ENCODE results near the gene ESRP2.

The ESRP2 gene

DNA sequence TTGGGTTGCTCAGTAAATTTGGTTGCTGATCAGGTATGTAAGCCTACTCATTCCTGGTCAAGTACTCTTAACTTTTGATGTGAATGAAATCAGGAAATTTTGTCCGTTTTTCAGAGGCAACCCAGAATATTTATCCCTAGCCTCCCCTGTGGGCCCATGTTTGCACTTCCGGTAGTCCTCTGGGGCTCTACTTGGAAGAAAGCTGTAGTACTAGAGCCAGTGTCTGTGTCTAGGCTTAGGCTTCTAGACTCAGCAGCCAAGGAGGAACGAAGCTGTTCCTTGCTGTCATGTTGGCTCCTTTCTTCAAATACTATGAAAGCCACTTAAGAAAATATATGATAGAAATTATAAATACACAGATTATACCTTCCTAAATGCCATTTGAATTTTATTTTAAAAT lies 21.2 kb downstream of the ESRP2 start:
- DNase-seq: no peak

DNA sequence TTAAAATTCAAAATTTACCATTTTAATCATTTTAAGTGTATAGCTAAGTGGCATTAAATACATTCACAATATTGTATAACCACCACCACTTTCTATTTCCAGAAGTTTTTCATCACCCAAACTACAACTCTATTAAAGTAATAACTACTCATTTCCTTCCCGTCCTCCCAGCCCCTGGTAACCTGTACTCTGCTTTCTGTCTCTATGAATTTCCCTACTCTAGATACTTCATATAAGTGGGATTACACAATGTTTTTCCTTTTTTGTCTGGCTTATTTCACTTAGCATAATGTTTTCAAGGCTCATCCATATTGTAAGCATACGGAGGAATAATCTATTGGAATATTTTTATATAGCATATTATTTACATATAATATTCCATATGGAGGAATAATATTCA lies 29.7 kb downstream of the ESRP2 start:
- no peak for DNase-seq

DNA sequence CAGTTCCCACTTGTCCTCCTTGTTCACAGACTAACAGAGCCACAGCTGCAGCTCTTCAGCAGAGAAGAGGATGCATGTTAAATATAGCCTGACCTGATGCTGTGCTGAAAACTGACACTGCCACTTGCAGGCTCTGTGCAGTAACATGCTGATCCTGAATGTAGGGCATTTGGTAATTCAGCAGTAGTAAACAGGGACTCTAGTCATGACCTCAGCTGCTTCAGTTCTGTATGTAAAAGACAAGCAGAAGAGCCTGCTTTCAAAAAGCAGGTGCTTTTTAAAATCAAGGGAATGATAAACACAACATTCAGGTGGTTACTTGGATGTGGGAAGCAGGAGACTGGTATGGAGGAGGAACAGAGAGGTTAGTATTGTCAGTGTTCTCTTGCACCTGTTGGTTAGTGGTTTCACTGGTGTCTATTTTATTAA lies 33.8 kb downstream of the ESRP2 start:
- no peak for DNase-seq

DNA sequence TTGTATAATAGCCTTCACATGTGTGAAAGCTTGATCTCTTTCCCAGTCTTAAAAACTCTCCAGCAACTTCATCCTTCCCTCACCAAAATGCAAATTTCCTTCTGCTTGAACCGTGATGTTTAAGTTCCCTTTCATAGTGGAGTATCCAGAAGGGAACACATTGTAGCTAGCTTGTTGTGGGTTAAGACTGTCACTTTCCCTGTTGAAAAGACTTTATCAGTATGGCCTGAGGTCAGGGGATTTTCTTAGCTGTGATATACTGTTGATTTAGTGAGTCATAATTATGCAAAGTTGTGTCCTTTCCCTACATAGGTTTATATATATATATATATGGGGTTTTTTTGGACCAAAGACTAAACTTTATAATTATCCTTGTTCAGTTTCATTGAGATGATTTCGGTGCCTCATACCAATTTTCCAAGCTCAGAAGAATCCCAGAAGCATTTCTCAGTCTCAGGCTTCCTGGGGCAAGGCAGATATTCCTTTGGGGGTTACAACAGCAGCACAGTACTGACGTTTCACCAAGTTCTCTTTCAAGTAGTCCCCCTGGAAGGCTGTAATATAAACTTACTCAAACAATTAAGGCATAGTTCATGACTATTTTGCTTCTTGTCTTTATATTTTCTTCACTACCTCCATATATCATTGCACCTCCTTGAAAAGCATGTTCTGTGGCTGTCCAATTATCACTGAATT lies 35.7 kb downstream of the ESRP2 start:
- no peak for DNase-seq

DNA sequence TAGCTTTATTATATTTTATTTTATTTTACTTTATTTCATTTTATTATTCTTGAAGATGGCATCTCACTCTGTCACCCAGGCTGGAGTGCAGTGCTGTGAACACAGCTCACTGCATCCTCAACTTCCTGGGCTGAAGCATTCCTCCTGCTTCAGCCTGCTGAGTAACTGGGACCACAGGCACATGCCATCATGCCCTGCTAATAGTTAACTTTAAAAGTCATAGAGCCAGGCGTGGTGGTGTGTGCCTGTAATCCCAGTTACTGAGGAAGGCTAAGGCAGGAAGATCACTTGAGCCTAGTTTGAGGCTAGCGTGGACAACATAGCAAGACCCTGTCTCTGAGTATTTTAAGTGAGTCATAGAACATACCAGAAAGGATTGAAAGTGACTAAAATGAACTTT lies 38.7 kb downstream of the ESRP2 start:
- DNase-seq: no peak

DNA sequence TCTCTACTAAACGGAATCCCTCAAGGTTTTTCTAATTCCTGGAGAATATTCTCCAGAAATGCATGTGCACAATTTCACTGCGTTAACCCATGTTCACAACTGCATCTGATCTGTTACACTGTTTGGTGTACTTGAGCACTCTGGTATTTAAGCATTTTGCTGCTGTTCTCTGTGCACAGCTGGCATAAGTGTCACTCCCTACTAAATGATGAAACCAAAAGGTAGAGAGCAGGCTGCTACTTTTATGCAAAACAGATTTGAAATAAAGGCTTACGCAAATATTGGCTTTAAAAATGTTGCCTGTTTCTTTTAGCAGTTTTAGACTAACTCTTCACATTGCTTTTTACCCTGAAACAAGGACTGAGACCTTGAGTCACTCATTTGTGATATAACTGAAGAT lies 41.7 kb downstream of the ESRP2 start:
- DNase-seq: no peak

DNA sequence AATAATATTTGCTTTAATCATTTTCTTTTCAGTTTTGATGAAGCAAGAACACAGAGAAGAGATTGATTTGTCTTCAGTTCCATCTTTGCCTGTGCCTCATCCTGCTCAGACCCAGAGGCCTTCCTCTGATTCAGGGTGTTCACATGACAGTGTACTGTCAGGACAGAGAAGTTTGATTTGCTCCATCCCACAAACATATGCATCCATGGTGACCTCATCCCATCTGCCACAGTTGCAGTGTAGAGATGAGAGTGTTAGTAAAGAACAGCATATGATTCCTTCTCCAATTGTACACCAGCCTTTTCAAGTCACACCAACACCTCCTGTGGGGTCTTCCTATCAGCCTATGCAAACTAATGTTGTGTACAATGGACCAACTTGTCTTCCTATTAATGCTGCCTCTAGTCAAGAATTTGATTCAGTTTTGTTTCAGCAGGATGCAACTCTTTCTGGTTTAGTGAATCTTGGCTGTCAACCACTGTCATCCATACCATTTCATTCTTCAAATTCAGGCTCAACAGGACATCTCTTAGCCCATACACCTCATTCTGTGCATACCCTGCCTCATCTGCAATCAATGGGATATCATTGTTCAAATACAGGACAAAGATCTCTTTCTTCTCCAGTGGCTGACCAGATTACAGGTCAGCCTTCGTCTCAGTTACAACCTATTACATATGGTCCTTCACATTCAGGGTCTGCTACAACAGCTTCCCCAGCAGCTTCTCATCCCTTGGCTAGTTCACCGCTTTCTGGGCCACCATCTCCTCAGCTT lies 45.0 kb downstream of the ESRP2 start:
- DNase-seq: no peak

DNA sequence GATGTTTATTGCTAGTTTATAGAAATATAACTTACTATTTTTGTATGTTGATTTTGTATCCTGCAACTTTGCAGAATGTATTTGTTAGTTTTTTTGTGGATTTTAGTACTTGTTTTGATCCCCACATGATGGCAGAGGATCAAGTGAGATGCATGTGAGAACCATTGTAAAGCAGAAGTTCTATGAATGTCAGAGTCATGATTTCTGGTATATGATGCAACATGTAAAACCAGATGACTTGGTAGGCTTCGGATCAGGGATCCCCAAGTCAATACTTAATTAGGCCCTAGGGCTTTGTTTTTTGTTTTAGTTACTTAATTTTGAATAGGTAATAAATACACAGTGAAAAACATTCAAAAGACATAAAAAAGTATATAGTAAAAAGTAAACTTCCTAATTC lies 45.8 kb downstream of the ESRP2 start:
- no peak for DNase-seq

DNA sequence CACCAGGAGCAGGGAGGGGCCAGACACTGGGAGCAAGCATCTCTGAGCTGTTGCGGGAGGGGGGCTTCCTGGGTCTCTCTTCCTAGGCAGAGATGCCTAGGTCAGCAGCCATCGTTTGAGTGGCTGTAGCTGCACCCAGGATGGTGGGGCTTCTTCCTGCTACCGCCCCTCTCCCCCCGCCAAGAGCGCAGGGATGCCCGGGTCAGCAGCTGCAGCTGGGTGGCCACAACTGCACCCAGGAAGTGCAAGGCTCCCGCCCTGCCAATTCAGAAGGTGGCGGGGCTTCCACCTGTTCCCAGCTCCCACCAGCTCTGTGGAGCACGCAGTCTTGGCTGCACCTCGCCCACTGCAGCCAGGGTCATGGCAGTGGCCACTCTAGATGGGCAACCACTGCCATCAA lies 47.8 kb downstream of the ESRP2 start:
- DNase-seq: no peak

DNA sequence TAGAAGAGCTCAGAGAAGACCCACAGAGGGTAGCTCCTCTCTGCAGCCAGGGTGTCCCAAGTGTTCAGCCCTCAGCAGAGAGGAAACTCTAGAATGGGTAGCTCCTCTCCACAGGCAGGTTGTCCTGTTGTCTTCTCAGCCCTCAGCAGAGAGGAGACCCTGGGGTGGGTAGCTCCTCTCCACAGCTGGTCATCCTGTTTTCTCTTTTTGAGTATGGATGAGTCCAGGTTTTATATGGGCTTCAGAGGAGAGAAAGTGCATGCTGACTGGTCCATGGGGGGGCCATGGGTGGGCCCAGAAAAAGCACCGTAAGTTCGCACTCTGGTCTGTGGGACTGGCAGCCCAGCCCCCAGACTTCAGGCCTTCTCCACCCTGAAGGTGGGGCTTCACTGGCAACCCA lies 48.4 kb downstream of the ESRP2 start:
- no peak for DNase-seq

DNA sequence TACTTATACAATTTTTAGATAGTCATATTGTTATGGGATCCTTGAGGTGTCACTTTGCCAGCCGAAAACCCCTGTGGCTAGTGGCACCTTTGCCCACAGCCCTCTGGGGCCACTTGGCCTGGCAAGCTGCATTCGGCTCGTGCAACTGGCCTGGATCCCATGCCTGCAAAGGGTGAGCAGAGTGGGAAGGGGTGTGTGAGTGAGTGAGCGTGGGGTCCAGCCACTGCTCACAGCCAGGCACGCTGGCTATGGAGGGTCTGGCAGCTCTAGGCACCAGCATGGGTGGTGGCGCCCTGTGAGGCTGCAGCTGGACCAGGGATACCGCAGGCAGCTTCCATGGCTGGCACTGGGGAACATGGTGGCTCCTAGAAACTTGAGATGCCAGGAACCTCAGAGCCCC lies 49.0 kb downstream of the ESRP2 start:
- DNase-seq: no peak

DNA sequence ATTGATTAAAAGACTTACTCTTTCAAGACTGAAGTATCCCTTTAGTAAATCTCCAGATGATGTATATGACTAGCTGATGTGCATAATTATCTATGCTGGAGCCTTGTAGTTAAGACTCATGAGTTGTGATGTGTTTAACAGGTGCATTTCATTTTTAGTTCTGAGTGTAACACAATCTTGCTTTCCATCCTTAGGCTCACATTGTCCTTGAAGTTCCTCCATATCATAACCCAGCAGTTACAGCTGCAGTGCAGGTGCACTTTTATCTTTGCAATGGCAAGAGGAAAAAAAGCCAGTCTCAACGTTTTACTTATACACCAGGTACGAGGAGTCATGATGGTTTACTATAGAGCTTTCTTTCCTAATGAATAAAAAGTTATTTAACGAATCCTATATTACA lies 52.9 kb downstream of the ESRP2 start:
- no peak for DNase-seq

DNA sequence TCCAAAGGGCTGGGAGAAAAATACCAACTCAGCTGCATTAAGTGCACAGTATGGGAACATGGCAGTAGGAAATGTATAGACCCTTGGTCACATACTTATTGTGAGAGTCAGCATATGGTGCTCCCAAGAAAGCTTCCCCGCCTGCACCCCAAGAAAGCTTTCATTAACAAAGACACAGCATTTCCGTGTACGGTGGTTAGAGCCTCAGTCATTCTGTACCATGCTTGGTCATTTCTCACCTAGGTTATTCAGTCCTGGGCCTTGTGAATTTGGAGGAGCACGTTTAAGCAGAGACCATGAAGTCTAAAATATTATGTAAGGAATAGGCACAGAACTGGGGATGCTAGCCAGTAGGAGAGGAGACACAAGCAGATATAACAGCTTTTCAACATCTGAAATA lies 56.1 kb downstream of the ESRP2 start:
- no peak for DNase-seq

DNA sequence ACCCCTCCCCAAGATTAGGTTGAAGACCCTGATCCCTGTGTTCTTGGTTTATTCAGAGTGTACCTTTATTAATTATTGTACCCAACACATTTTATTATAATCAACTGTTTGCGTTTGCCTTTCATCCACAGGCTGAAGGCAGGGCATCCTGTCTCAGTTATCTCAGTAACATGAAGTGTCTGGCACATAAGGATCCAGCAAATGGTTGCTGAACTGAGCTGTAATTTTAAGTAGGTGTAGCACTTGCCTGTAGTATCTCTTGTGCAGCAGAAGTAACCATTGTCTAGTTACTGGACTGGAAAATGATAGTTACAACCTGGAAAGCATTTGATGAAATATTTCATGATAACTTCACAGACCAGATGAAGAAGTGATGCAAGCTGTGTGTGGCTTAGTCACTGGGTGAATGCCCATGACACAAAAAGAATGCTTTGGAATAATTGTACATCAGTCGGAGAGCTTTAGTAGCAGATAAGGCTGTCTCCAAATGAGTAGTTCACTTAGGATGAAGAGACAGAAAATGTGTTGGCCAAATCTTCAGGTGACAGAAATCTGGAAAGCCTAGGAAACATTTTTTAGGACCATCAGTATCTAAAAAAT lies 56.6 kb downstream of the ESRP2 start:
- no peak for DNase-seq
